ENCODE measurements around the gene HOXD4.

The HOXD4 gene

DNA sequence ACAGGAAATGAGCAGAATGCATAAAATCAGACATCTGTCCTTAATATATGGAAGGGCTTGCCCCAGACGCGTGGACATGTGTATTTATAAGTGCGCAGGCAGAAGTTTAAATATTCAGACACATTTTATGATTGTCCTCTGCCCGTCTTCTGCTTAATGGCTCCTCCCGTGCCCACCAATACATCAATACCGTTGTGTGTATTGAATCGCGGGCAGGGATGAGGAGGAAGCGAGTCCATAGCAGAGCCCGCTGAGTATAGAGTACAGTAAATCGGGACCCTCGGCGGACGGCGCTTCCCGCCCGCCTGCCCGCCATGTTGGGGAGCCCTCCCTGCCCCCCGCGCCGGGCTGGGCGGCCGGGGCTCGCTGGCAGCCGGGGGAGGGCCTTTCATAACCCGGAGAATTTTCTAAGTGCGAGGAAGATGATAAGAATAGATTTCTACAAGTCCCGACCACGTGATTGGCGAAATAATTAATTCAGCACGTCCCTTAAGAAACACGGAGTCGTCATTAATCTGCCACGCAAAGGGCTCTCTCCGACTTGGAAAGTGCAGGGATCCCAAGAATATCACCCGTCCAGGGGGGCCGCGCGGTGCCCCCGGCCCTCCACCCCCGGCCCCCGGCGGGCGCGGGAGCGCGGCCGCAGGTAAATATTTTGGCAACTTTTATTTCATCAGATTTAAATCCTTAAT lies 5.6 kb downstream of the HOXD4 start, which contains the start of gene HOXD3:
HOXD3 (plus strand) TSS at position 501 of the 692 bp plus-strand sequence. CDS start 11,808 bp downstream, outside the sequence.
- DNase-seq (ENCODE audit: low read depth), result no peak

DNA sequence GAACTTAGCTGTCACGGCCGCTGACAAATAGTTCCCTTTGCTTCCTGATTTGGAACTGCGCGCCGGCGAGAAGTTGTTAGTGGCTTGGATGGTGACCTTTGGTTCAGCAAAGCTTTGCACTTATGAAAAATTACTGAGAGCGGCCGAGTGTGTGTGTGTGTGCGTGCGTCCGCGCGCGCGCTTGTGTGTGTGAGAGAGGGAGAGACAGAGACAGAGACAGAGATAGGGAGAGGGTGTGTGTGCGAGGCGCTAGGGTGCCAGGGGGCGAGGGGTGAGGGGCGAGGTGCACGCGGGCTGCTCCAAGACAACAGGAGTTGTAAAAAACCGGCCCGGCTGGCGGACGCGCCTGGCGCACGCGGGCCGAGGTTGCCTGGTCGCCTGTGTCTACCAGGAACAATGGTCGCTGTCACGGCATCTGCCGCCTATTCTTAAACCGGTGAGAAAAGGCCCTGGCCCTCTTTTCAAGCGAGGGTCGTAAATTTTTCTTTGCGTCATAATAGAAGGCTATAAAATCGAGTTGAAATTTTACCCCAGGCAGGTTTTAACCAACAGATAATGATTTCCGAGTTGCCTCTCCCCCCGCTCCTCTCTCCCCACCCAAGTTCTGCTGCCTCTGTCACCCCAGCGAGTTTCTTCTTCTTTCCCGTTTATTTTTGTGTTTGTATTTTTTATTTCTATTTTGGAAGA lies 6.3 kb downstream of the HOXD4 start:
- no peak for DNase-seq (ENCODE audit: low read depth)

DNA sequence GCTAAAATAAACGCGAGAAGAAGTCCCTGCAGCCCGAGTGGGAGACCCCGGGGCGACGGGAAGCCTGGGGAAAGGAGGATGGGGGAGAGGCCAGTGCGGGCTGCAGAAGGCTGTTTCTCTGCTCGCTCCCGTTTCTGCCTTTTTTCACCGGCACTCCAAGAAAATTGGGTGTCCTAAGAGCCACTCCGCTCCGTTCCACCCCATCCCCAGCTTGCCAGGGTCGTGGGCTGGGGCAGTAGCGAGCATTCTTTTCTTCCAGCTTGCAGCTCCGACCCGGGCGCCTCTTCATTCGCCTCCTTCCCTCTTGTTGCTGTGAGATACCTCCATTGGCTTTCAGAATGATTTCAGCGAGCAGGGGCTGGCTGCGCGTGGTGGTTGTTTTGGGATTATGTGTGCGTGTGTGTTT lies 6.8 kb downstream of the HOXD4 start:
- no peak for DNase-seq (ENCODE audit: low read depth)

DNA sequence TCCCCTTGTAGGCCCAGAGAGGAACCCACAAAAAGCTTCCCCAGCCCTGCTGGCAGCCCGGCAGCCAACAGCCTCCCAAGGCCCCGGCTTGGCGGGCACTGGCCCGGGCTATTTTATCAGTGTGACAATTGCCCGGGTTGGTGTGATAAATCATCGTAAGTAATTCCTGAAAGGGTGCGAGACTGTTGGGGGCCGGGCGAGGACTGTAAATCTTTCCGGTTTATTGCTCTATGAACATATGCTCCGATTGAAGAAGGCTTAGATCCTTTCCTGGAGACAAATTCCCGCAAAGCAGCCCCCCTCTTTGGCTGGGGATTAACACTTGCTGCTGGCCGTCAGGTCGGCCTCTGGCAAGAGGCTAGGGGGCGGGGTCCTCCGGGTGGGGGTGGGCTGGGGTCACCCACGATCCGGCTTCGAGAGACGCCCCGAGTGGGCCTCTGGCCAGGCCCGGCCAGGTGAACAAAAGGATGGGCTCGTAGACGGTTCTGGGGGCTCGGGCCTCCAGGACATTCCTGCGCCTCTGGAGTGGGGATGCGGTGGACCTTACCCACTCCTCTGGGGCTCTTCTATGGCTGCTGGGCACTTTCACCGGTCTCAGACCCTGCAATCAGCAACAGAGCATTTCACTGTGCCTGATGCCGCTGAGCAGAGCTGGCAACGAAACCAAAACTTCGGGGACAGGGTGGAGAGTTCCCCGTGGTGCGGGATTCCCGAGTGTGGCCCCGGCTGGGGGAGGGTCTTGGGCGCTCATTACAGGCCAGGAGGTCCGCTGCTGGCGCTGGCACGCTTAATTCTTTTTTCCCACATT lies 7.7 kb downstream of the HOXD4 start:
- no peak for DNase-seq (ENCODE audit: low read depth)

DNA sequence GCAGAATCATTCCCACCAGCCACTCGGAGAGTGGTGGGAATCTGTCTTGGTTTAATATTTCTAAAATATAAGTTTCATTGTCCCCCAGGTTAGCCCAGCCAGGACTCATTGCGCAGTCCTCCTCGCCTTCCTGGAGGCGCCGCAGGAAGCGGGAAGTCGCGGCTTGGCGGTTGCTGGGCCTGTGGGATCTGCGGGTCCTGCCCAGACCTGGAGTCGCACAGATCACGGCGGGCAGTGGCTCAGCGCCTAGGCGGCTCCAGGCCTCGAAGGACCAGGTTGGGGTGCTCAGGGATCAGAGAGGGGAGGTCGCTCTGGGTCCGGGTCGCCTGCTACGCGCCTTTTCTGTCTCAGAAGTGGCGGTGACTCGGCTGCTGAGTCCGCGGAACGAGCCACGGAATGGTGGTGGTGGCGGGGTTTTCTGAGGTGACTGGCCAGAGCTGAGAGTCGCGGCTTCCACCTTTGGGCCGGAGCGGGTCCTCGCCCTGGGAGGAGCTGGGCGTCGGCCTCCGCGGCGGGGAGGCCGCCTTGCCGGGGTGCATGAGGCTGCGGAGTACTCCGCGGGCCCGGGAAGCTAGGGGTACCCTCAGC lies 8.4 kb downstream of the HOXD4 start:
- DNase-seq (ENCODE audit: low read depth), result no peak

DNA sequence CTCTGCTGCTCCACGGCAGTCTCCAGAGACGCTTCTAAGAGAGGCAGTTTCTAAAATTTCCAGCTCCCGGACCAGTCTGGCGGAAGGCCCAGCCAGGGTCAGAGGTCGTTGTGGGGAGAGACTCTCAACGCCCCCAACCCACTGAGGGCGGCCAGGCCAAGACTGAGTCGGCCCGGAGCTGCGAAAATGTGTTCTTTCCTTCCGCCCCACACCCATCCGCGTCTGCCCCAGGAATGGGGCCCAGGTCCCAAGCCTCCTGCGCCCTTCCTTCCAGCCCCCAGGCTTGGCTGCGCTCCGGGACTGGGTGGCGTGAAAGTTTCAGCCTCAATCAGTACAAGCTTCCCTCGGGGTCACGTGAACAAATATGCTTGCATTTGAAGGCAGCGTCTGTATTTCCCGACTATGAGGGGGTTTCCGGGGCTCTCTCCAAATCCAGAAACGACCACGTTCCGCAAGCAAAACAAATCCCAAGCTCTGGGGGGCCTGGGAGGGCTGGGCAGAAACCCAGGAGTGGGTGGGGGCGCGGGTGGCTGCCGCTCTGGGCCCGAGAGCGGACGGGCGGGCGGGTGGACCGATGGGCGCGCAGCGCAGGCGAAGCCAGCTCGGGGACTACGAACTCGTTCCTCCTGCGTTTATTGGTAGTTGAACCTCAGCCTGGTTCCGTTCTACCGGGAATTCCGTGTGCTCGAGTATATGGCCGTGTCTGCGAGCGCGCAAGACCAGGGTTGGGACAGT lies 9.1 kb downstream of the HOXD4 start:
- DNase-seq (ENCODE audit: low read depth), result no peak

DNA sequence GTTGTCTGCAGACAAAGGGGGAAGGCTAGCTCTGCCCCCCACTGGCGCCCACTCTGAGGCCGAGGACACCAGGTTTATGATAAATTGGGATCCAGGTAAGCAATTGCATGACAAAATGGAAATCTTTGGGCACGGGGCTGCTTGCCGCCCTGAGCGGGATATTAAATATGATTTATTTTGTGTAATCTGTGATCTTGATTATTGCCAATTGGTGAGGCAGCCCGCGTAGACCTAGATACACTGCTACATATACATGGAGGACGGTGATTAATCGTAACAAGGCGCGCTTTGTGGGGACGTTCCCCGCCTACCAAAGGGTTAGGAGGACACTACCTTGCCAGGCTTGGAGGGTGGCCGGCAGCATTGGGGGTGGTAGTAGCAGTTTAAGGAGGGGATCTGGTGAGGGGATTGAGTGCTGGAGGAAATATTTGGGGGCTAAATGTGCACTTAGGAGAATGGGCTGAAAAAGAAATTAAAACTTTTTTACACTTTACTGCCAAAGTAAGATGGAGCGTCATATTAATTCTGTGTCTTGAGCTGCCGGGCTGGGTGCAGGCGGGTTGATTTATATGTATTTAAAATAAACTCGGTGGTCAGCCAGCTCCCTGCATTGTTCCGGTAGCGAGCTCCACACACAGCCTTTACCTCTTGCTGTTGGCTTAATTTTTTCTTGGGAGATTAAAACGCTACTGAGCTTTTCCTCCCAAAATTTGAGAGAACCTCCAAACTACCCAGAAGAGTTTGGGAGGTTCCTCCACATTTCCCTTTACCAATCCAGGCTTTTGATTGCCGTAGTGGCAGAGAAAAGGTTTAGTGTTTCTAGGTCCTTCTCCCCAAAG lies 9.9 kb downstream of the HOXD4 start:
- DNase-seq (ENCODE audit: low read depth), result no peak

DNA sequence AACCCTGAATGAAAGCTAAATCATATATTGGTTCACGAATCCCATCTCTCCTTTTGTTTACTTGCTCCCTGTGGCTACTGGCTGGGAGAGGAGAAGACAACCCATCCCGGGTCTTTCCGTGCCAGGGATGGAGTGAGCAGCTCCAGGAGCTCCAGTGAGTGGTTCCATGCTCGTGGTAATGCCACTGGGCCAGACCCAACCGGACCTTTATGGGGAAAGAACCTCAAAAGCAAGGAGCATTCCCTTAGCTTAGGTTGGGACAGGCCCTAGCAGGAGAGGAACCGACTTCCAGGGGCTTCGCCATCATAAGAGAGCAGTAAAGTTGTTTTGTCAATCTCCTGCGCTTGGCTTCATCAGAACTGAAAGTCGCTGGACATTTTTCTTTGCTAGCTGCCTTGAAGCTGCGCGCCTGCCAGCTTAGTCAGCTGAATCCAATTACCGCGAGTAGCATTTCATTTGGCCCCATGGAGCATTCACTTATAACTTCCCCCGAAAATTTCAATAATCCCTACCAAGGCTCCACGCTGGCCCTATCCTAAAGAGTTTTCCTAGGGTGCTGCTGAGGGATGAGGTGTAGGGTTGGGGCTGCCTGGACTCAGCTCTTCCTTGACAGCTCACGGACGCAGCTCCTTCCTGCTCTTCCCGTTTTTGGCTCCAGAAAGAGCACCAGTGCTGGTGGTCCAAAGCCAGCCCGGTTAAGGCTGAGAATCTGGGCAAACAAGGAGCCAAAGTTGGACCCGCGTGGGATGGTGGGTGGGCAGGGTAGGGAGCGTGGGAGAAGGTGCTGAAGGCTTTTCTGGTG lies 10.7 kb downstream of the HOXD4 start:
- no peak for DNase-seq (ENCODE audit: low read depth)

DNA sequence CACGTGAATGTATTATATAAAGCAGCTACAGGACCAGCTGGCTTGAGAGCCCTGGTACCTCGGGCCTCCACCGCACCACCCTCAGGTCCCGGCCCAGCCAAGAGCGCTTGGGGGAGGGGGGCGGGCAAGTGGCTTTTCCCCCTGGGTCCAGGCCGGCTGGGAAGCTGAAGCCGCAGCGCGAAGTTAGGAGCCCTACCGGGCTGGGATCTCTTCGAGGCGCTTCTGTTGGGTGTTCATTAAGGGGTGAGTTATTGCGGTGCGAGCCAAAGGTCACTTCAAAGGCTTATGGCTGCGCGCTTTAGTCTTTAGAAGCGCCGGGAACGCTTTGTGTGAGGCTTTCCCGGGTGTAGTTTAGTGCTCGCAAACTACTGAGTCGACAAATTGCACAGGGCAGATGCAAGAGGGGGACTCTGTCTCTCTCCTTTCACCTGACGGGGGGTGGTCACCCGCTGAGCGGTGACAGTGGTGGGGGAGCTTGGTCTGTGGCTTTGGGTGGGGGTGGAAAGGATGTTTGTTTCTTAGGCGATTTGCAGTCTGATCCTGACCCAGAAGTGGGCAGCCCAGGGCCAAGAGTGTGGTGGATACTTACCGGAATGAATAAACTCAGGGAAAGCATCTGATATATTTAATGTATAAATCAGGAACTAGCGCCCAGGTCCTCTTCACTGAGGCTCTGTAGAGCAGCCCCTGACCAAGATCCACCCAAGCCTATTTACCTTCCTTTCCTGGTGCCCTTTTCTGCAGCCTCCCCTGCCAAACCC lies 11.7 kb downstream of the HOXD4 start:
- DNase-seq (ENCODE audit: low read depth), result no peak

DNA sequence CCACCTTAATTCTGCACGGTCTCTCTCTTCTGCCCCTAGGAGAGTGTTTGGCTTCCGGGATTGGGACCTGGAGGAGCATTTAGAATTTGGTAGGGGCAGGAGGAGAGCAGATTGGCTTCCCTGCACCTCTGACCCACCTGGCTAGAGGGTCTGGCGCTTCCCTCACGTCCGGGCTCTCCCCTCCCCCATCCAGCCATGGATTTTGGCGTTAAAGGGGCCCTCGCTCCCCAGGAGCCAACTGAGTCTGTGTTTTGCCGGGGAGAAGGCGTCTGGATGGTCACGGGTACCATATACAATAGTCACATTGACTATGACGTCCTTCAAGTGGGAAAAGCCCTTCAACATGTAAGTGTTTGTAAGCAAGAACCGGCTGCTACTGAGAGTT lies 12.3 kb downstream of the HOXD4 start:
- no peak for DNase-seq (ENCODE audit: low read depth)

DNA sequence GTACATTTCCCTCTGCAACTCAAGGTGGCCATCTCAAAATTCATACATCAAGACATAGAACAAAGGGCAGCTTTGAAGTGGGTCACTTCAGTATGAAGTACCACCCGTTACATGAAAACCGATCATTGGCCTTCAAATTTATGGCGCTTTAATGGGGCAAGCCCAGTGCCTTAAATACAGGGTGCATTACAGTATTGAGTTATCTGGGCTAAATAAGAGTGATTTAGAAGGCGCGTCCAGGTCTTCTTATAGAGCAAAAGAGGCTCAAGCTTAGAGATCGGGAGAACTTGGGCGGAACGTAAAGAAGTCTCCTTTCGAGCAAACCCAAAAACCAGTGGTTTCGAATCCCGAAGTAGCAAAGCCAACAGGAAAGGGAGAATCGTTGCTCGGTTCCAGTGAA lies 12.9 kb downstream of the HOXD4 start:
- DNase-seq (ENCODE audit: low read depth), result no peak

DNA sequence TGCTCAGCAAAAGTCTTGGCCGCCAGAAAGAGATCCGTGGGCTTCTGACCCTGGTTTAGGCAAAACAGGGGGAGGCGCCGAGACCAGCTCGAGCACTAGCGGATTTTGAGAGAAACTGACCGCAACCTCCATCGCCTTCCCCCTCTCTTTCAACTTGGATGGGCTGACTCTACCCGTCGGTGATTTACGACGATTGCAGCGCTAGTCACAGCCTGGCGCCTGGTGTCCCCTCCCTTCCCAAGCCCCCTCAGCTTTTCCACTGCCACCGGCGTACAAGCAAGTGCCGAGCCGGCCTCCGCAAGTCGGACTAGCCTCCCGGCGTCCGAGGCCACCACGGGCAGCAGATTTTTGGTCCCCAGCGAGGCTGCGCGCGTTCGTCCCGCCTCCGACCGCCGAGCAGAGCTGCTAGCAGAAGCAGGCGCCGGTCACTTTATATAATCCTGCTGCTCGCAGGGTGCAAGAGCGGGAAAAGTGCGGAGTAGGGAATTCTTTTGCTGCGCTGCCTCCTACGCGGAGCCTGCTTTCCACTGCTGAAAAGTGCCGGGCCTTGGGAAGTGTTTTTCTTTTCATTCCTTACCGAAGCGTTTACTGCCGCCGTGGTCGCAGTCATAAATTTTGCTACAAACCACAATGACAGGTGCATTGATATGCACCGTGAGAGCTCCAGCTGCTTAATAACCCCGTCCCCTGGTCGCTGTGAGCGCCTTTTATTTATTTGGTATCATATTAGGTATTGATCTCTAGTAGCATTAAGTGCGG lies 13.4 kb downstream of the HOXD4 start:
- DNase-seq (ENCODE audit: low read depth), result no peak

DNA sequence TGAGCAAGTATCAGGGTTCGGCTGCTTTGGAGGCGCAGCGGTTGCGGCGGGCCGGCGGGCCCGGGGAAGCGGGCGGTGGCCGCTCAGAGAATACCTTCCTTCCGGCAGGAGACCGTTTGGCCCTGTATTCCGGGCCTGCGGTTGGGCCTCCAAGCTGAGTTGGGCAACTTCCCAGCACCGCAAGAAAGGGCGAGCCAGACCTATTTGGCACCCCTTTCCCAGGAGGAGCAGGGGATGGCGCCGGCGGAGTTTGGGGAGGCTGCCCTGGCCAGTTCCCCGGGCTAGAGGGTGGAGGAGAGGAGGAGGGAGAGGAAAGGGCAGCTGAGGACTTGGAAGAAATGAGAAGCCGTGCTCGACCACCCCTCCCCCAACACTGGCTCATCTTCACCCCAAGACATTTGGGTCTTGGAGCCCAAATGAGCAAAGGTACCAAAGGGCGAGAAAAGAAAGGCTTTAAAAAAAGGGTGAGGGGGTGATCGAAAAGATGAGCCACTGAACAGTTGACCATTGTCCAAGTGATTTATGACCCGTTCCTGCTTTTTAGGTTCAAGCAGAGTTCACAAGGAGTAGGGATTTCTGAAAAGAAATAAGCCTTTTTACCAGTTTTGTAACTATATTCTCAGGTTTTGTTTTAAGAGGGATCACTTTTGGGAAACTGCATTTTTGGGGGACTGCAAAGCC lies 14.2 kb downstream of the HOXD4 start:
- no peak for DNase-seq (ENCODE audit: low read depth)

DNA sequence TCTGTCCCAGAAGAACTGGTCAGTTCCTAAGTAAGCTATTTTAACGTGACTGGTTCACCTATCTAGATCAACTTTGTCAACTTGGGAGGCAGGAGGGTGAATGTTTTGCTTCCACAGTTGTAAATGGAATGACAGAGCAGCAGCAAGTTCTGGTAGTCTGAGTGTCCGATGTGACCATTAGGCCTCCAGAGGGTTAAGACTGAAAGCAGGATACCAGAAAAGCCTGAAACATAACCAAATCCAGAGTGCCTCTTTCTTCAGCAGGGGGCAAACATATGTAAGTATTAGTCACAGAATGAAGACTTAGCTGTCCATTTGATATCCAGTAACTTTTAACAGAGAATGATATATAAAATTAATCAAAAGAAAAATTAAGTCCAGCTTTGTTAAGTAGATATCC lies 14.9 kb downstream of the HOXD4 start:
- no peak for DNase-seq (ENCODE audit: low read depth)

DNA sequence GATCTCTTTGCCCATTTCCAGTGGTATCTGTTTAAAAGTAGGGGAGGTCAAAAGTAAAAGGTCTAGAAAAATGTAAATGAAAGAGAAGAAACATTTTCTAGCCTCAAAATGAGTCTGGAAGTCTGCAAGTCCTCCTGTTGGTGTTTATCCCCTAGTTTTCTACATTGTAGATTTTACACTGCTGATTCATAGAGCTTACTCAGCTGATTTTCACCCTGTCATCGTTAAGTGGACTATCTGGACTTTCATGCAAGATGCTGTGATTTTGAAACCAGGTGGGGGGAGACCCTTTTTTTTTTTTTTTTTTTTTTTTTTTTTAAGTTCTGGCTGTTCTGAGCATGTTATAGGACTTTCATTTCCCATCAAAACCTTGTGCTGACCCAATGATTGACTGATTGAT lies 16.0 kb downstream of the HOXD4 start:
- DNase-seq (ENCODE audit: low read depth), result no peak

DNA sequence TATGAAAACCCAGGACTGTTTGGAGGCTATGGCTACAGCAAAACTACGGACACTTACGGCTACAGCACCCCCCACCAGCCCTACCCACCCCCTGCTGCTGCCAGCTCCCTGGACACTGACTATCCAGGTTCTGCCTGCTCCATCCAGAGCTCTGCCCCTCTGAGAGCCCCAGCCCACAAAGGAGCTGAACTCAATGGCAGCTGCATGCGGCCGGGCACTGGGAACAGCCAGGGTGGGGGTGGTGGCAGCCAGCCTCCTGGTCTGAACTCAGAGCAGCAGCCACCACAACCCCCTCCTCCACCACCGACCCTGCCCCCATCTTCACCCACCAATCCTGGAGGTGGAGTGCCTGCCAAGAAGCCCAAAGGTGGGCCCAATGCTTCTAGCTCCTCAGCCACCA lies 17.8 kb downstream of the HOXD4 start:
- no peak for DNase-seq (ENCODE audit: low read depth)

DNA sequence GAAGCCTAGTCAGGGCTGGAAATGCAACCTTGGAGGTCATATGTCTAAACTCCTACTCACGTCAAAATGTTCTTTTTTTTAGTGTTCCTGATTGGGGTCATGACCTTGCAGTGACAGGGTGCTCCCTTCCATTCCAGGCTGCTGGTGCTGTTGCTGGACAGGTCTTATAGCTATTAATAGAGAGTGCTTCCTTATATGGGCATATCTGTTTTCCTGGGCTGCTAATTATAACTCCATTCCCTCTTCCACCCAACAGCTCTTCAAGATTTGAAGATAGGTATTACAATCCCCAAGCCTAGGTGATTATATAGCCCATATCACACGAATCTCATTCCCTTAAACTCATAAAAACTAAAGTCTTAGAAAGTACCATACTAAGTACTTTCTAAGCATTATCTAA lies 18.4 kb downstream of the HOXD4 start:
- DNase-seq (ENCODE audit: low read depth), result no peak
